Mesothelial cell of epicardium (in vitro differentiated cells): ENCODE measurements around the gene SLC23A2. TPM values are rescaled to one million over a fixed set of nuclear protein-coding genes. Genes with fewer than 3 reads are reported as not detected.
A peak's percentile ranks its signal among the peaks of the same experiment; 100 is the strongest.

Source experiments
- DNase-seq, 2 experiments: peaks; one replicate each; pipeline ENCODE4 v3.0.0; 2021; ENCODE audit warnings: low spot score in 2 of 2; ENCODE audit not compliant: unreplicated experiment in 2 of 2
- H3K27ac Mint-ChIP-seq: 2 replicates; pipeline ENCODE4 v1.8.0; 2021; ENCODE audit warnings: mixed read lengths
- H3K27me3 Mint-ChIP-seq: 2 replicates; pipeline ENCODE4 v1.8.0; 2021; ENCODE audit warnings: low read depth, mixed read lengths
- H3K36me3 Mint-ChIP-seq: 2 replicates; pipeline ENCODE4 v1.8.0; 2021; ENCODE audit warnings: mixed read lengths
- H3K4me1 Mint-ChIP-seq: 2 replicates; pipeline ENCODE4 v1.8.0; 2021; ENCODE audit warnings: mixed read lengths
- H3K4me3 Mint-ChIP-seq: 2 replicates; pipeline ENCODE4 v1.8.0; 2021; ENCODE audit warnings: mild to moderate bottlenecking, moderate library complexity, mixed read lengths
- H3K9me3 Mint-ChIP-seq: 2 replicates; pipeline ENCODE4 v1.8.0; 2021; ENCODE audit warnings: mixed read lengths
- CTCF ChIP-seq: fragments of 200-600 bp; sonication (generic); IDR thresholded peaks from one replicate; pipeline ENCODE4 v1.5.0; 2021; ENCODE audit warnings: antibody characterized with exemption; ENCODE audit not compliant: unreplicated experiment
- total RNA-seq: library from RNA; stranded (reverse); gene quantifications from 3 replicates; pipeline ENCODE4 v1.2.1, GENCODE V29; 2021

Gene SLC23A2
- total RNA-seq, 1 donor from 2014 or later, result 33.7 TPM

- no peaks in the 10 kb centered on the region for H3K27me3 Mint-ChIP-seq
- no peak for DNase-seq
- H3K27ac Mint-ChIP-seq, result peak overlapping the region; percentile 3
- no peak for TF ChIP-seq CTCF
- H3K36me3 Mint-ChIP-seq, result peaks cover under 1% of the 10 kb centered on the region
- no peaks in the 10 kb centered on the region for H3K4me1 Mint-ChIP-seq
- H3K4me3 Mint-ChIP-seq, result no peak overlapping the region
- H3K9me3 Mint-ChIP-seq, result no peaks in the 10 kb centered on the region
Observed at GRCh38 chr20:4989570-4989969, 11.7 kb downstream of the SLC23A2 start.

- Mint-ChIP-seq H3K27ac (no peak overlapping the region), H3K9me3 (no peaks in the 10 kb centered on the region), H3K4me1 (no peaks in the 10 kb centered on the region), H3K4me3 (no peak overlapping the region), H3K36me3 (peaks cover 4% of the 10 kb centered on the region), H3K27me3 (no peaks in the 10 kb centered on the region)
- DNase-seq, result no peak
- no peak for TF ChIP-seq CTCF
Observed at GRCh38 chr20:4987130-4987529, 14.2 kb downstream of the SLC23A2 start.

GRCh38 chr20:4985658-4986057 lies 15.7 kb downstream of the SLC23A2 start:
- H3K36me3 Mint-ChIP-seq, result peaks cover 4% of the 10 kb centered on the region
- no peaks in the 10 kb centered on the region for H3K27me3 Mint-ChIP-seq
- no peak overlapping the region for H3K4me3 Mint-ChIP-seq

GRCh38 chr20:4982281-4982680 lies 19.0 kb downstream of the SLC23A2 start:
- no peaks in the 10 kb centered on the region for H3K27me3 Mint-ChIP-seq
- H3K9me3 Mint-ChIP-seq, result no peaks in the 10 kb centered on the region
- no peak overlapping the region for H3K4me3 Mint-ChIP-seq
- H3K4me1 Mint-ChIP-seq, result peaks cover 13% of the 10 kb centered on the region
- no peak for DNase-seq
- H3K36me3 Mint-ChIP-seq, result peaks cover 4% of the 10 kb centered on the region
- H3K27ac Mint-ChIP-seq, result no peak overlapping the region
- no peak for TF ChIP-seq CTCF

More at GRCh38 chr20:4985658-4986057, 15.7 kb downstream of the SLC23A2 start:
- no peaks in the 10 kb centered on the region for H3K9me3 Mint-ChIP-seq
- DNase-seq, result no peak
- TF ChIP-seq CTCF, result no peak
- no peak overlapping the region for H3K27ac Mint-ChIP-seq
- H3K4me1 Mint-ChIP-seq, result no peaks in the 10 kb centered on the region

- Mint-ChIP-seq H3K4me3 (no peak overlapping the region), H3K4me1 (peaks cover 15% of the 10 kb centered on the region), H3K27ac (no peak overlapping the region), H3K9me3 (no peaks in the 10 kb centered on the region), H3K27me3 (no peaks in the 10 kb centered on the region), H3K36me3 (peaks cover 4% of the 10 kb centered on the region)
- DNase-seq, result no peak
- no peak for TF ChIP-seq CTCF
Observed at GRCh38 chr20:4979841-4980410, 21.4 kb downstream of the SLC23A2 start.
